ENCODE measurements around the gene OR52W1.

The OR52W1 gene

GRCh38 chr11:6199174-6199810 lies at the start of gene OR52W1:
Gene OR52W1 (plus strand): TSS chr11:6199224. CDS start chr11:6199224, 0 bp downstream.
- DNase-seq (ENCODE audit: extremely low read depth, low read depth), result no peak
- no peak for TF ChIP-seq CTCF (IDR thresholded peaks at IDR 0.05; ENCODE audit: low read depth, low read length, missing control alignments)
- H3K4me3 ChIP-seq (replicated peaks; ENCODE audit: low read depth, low read length), result no peak within 1 kb of the TSS

- no peak for DNase-seq (ENCODE audit: extremely low read depth, low read depth)
- TF ChIP-seq CTCF (IDR thresholded peaks at IDR 0.05; ENCODE audit: low read depth, low read length, missing control alignments), result no peak
These were observed 47.9 kb upstream of the OR52W1 start for GRCh38 chr11:6151117-6151516.

GRCh38 chr11:6152126-6152525 lies 46.9 kb upstream of the OR52W1 start:
- no peak for DNase-seq (ENCODE audit: extremely low read depth, low read depth)
- no peak for TF ChIP-seq CTCF (IDR thresholded peaks at IDR 0.05; ENCODE audit: low read depth, low read length, missing control alignments)
- H3K4me3 ChIP-seq (replicated peaks; ENCODE audit: low read depth, low read length), result no peak overlapping the region

More at GRCh38 chr11:6151117-6151516, 47.9 kb upstream of the OR52W1 start:
- H3K4me3 ChIP-seq (replicated peaks; ENCODE audit: low read depth, low read length), result no peak overlapping the region

- no peak for DNase-seq (ENCODE audit: extremely low read depth, low read depth)
These were observed 42.2 kb upstream of the OR52W1 start for GRCh38 chr11:6156628-6157359.

GRCh38 chr11:6170226-6170625 lies 28.8 kb upstream of the OR52W1 start, which contains the start of gene OR52B2:
Gene OR52B2 (minus strand): TSS chr11:6170326. CDS start chr11:6170326, 0 bp downstream.
- DNase-seq (ENCODE audit: extremely low read depth, low read depth), result no peak
- TF ChIP-seq CTCF (IDR thresholded peaks at IDR 0.05; ENCODE audit: low read depth, low read length, missing control alignments), result no peak
- no peak within 1 kb of the TSS for H3K4me3 ChIP-seq (replicated peaks; ENCODE audit: low read depth, low read length)

More at GRCh38 chr11:6156628-6157359, 42.2 kb upstream of the OR52W1 start:
- TF ChIP-seq CTCF (IDR thresholded peaks at IDR 0.05; ENCODE audit: low read depth, low read length, missing control alignments), result no peak
- H3K4me3 ChIP-seq (replicated peaks; ENCODE audit: low read depth, low read length), result no peak overlapping the region

GRCh38 chr11:6175440-6175839 lies 23.6 kb upstream of the OR52W1 start:
- no peak for TF ChIP-seq CTCF (IDR thresholded peaks at IDR 0.05; ENCODE audit: low read depth, low read length, missing control alignments)
- H3K4me3 ChIP-seq (replicated peaks; ENCODE audit: low read depth, low read length), result no peak overlapping the region
- no peak for DNase-seq (ENCODE audit: extremely low read depth, low read depth)

Measured in HFF-Myc (cell line).